ENCODE measurements around the gene STMN3. TPM values are rescaled to one million over a fixed set of nuclear protein-coding genes. Genes with fewer than 3 reads are reported as not detected.

Gene STMN3
- total RNA-seq, 4 donors from 2014 or later = 53.7 to 84.0 (median 66.1) TPM

- no peak overlapping the region for H3K27ac ChIP-seq
- peaks cover 47 to 57% of the 10 kb centered on the region in 2 donors for H3K36me3 ChIP-seq
- DNase-seq = no peak
- intact Hi-C loops (cut with DNase I) = no loop called here
- WGBS, 2 donors = 71 to 90% methylated on average over 10 of the region's 10 CpGs
- no peaks in the 10 kb centered on the region for H3K4me1 ChIP-seq
- TF ChIP-seq CTCF (IDR thresholded peaks at IDR 0.05) (no peak), POLR2A (IDR thresholded peaks at IDR 0.05) (no peak)
- no peak overlapping the region for H3K4me3 ChIP-seq (replicated peaks in 1 of 3)
- H3K27me3 ChIP-seq = no peaks in the 10 kb centered on the region
- no peaks in the 10 kb centered on the region for H3K9me3 ChIP-seq
Measured at GRCh38 chr20:63594043-63594561, 59.1 kb downstream of the STMN3 start.

- Histone ChIP-seq H3K27me3 (no peaks in the 10 kb centered on the region), H3K4me1 (no peaks in the 10 kb centered on the region), H3K27ac (no peak overlapping the region), H3K4me3 (replicated peaks in 1 of 3) (no peak overlapping the region), H3K36me3 (peaks cover 45 to 56% of the 10 kb centered on the region in 2 donors), H3K9me3 (no peaks in the 10 kb centered on the region)
- TF ChIP-seq CTCF (IDR thresholded peaks at IDR 0.05) (no peak), POLR2A (IDR thresholded peaks at IDR 0.05) (no peak)
- 98 to 100% methylated on average over 5 to 8 of the region's 13 CpGs for WGBS, 2 donors
- intact Hi-C loops (cut with DNase I) = no loop called here
- no peak for DNase-seq
Measured at GRCh38 chr20:63592661-63593060, 60.6 kb downstream of the STMN3 start.

GRCh38 chr20:63591786-63592355, 61.4 kb downstream of the STMN3 start:
- H3K27ac ChIP-seq = no peak overlapping the region
- no peak for DNase-seq
- no peaks in the 10 kb centered on the region for H3K9me3 ChIP-seq
- H3K4me1 ChIP-seq = no peaks in the 10 kb centered on the region
- peaks cover 45 to 51% of the 10 kb centered on the region in 2 donors for H3K36me3 ChIP-seq
- H3K4me3 ChIP-seq (replicated peaks in 1 of 3) = no peak overlapping the region
- H3K27me3 ChIP-seq = no peaks in the 10 kb centered on the region
- WGBS, 2 donors = 95% methylated on average over 14 to 20 of the region's 28 CpGs
- intact Hi-C loops (cut with DNase I) = no loop called here
- no peak for TF ChIP-seq CTCF (IDR thresholded peaks at IDR 0.05)
- no peak for TF ChIP-seq POLR2A (IDR thresholded peaks at IDR 0.05)

GRCh38 chr20:63591147-63591533, 62.1 kb downstream of the STMN3 start:
- intact Hi-C loops (cut with DNase I) = no loop called here
- Histone ChIP-seq H3K36me3 (peaks cover 45 to 51% of the 10 kb centered on the region in 2 donors), H3K9me3 (no peaks in the 10 kb centered on the region), H3K4me3 (replicated peaks in 1 of 3) (no peak overlapping the region), H3K27ac (no peak overlapping the region), H3K27me3 (no peaks in the 10 kb centered on the region), H3K4me1 (no peaks in the 10 kb centered on the region)
- TF ChIP-seq POLR2A (IDR thresholded peaks at IDR 0.05) = no peak
- no peak for TF ChIP-seq CTCF (IDR thresholded peaks at IDR 0.05)
- WGBS, 2 donors = 96 to 97% methylated on average over 4 of the region's 4 CpGs
- DNase-seq = no peak

GRCh38 chr20:63590218-63591146, 62.7 kb downstream of the STMN3 start:
- TF ChIP-seq POLR2A (IDR thresholded peaks at IDR 0.05) = no peak
- TF ChIP-seq CTCF (IDR thresholded peaks at IDR 0.05) = no peak
- Histone ChIP-seq H3K4me3 (replicated peaks in 1 of 3) (no peak overlapping the region), H3K27ac (no peak overlapping the region), H3K9me3 (no peaks in the 10 kb centered on the region), H3K4me1 (no peaks in the 10 kb centered on the region), H3K36me3 (peaks cover 42 to 45% of the 10 kb centered on the region in 2 donors), H3K27me3 (no peaks in the 10 kb centered on the region)
- DNase-seq = no peak
- intact Hi-C loops (cut with DNase I) = no loop called here
- WGBS, 2 donors = 89 to 97% methylated on average over 24 to 47 of the region's 52 CpGs

Measured in thyroid gland (tissue), 4 donors.